Activated naive CD8-positive, alpha-beta T cell treated with anti-CD3 and anti-CD28 coated beads, Interleukin-2, amount 50 U/mL, for 24 hours (primary cell): ENCODE results near the gene POTEF.
"Not testable (repeated sequence)": the region's sequence is repeated elsewhere in the genome, so short reads cannot be mapped to it uniquely, and the experiment has no call there.

Source experiments
- ATAC-seq: fragments of 150-1000 bp; cut with Tn5 transposase; one replicate; pipeline ENCODE4 v1.10.0; 2021
- DNase-seq: peaks from one replicate; pipeline ENCODE4 v3.0.0; 2021
- H3K27ac Mint-ChIP-seq: one replicate; pipeline ENCODE4 v1.8.0; 2021; ENCODE audit warnings: mild to moderate bottlenecking, mixed read lengths
- H3K27me3 Mint-ChIP-seq: one replicate; pipeline ENCODE4 v1.8.0; 2021; ENCODE audit warnings: mixed read lengths
- H3K36me3 Mint-ChIP-seq: one replicate; pipeline ENCODE4 v1.8.0; 2021; ENCODE audit warnings: low read depth, mixed read lengths
- H3K4me1 Mint-ChIP-seq: one replicate; pipeline ENCODE4 v1.8.0; 2021; ENCODE audit warnings: mixed read lengths
- H3K4me3 Mint-ChIP-seq: one replicate; pipeline ENCODE4 v1.8.0; 2021; ENCODE audit warnings: mild to moderate bottlenecking, moderate library complexity, mixed read lengths
- H3K9me3 Mint-ChIP-seq: one replicate; pipeline ENCODE4 v1.8.0; 2021; ENCODE audit warnings: mixed read lengths

POTEF gene

DNA sequence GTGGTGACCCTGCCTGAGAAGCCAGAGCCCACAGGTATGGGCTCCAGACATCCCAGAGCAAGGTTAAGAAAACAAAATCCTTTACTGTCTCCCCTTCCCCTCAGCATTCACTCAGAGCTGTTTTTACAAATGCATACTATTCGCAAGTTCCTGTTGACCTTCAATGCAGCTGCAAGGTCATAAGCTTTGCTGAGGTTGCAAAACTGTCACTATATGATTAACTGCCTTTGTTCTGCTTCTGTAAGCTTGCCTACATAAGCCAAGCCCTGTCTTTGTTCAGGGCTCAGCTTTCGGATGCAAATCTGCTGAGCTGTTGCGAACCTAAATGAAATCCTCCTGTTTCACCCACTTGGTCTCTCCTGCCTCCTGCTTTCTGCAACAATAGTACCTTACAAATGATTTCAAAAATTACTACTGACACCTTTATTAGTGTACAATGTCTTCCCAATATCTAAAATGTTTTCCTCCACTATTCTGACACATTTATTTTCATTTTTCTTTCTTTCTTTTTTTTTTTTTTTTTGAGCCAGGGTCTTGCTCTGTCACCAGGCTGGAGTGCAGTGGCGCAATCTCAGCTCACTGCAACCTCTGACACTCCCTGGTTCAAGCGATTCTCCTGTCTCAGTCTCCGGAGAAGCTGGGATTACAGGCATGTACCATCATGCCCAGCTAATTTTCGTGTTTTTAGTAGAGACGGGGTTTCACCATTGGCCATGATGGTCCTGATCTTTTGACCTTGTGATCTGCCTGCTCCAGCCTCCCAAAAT lies 26.2 kb downstream of the POTEF start:
- not testable (repeated sequence) for H3K36me3 Mint-ChIP-seq, H3K9me3 Mint-ChIP-seq, H3K4me3 Mint-ChIP-seq, H3K27me3 Mint-ChIP-seq, H3K27ac Mint-ChIP-seq, H3K4me1 Mint-ChIP-seq, ATAC-seq, DNase-seq

DNA sequence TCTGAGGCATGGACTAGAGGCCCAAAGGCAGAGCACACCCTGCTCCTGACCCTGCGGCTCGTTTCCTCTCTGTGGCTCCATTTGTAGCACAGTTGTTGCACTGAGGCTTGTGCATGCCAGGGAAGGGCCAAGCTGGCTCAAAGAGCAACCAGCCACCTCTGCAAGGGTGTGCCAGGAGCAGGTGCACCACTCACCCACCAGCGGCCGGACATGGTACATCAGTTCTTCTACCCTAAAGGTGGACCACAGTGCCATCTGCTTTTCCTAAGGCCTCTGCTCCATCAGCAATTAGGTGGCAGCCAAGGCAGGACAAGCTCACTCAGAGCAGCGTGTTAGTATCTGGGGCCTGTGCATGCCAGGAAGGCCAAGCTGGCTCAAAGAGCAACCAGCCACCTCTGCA lies 66.4 kb downstream of the POTEF start:
- ATAC-seq, H3K9me3 Mint-ChIP-seq, H3K4me1 Mint-ChIP-seq, H3K27me3 Mint-ChIP-seq, DNase-seq, H3K27ac Mint-ChIP-seq, H3K36me3 Mint-ChIP-seq, H3K4me3 Mint-ChIP-seq: not testable (repeated sequence)

DNA sequence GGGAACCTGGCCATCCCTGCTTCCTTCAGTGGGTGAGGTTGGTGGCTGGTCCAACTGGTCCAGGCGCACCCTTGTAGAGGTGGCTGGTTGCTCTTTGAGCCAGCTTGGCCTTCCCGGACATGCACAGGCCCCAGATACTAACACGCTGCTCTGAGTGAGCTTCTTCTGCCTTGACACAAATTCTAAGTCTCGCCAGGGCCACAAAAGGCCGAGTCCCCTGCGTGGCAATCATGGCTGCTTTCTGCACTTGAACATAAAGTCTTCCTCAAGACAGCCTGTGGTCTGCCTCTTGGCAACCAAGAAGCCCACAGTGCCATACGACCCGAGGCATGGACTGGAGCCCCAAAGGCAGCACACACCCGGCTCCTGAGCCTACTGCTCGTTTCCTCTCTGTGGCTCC lies 69.0 kb downstream of the POTEF start:
- H3K9me3 Mint-ChIP-seq, H3K4me1 Mint-ChIP-seq, H3K27ac Mint-ChIP-seq: not testable (repeated sequence)

DNA sequence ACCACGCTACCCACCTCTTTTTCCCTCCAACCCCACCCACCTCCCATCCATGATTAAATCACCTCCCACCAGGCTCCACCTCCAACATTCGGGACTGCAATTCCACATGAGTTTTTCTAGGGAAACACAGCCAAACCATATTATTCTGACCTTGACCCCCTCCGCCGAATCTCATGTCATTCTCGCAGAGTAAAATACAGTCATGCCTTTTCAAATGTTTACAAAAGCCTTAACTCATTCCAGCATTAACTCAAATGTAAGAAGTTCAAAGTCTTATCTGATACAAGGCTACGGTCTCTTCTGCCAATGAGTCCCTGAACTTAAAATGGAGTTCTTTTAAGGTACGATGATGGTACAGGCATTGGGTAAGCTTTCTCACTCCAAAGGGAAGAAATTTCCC lies 72.7 kb downstream of the POTEF start:
- not testable (repeated sequence) for H3K27ac Mint-ChIP-seq, H3K27me3 Mint-ChIP-seq, ATAC-seq, H3K9me3 Mint-ChIP-seq, DNase-seq, H3K4me1 Mint-ChIP-seq, H3K36me3 Mint-ChIP-seq, H3K4me3 Mint-ChIP-seq

More for the DNA sequence above, 69.0 kb downstream of the POTEF start:
- not testable (repeated sequence) for H3K4me3 Mint-ChIP-seq, ATAC-seq, DNase-seq, H3K36me3 Mint-ChIP-seq, H3K27me3 Mint-ChIP-seq

DNA sequence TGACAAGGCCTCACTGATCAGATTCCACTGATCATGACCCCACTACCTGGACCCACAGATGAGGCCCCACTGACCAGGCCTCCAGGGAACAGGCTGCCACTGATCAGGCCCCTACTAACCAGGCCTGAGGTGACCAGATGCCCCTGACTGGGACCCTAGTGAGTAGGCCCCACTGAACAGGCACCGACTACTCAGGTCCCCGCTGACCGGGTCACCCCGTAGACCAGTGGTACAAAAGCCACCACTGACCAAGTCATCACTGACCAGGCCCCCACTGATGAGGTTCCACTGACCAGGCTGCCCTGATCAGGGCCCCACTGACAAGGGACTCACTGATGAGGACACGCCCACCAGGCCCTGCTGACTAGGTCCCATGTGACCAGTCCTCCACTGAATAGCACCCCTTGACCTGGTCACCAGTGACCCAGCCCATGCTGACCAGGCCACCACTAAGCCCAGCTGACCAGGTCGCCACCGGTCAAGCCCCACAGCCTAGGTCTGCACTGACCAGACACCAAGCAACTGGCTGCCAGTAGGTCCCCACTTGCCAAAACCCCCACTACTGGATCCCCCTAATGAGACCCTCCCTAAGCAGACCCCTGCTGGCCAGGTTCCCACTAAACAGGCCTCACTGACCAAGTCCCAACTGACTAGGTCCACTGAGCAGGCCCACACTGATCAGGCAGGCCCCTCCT lies 75.7 kb downstream of the POTEF start:
- not testable (repeated sequence) for DNase-seq, H3K9me3 Mint-ChIP-seq, H3K36me3 Mint-ChIP-seq, H3K4me1 Mint-ChIP-seq, ATAC-seq, H3K4me3 Mint-ChIP-seq, H3K27ac Mint-ChIP-seq, H3K27me3 Mint-ChIP-seq

DNA sequence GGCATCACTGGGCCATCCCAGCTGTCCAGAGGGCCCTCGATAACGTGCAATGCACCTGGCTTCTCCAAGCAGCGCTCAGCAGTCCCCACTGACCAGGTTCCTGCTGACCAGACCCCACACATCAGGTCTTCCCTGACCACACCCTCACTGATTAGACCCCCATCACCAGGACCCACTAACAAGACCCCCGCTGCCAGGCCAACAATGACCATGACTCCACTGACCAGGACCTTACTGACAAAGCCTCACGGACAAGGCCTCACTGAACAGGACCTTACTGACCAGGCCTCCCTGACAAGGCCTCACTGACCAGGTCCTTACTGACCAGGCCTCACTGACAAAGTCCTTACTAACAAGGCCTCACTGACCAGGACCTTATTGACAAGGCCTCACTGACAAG lies 76.6 kb downstream of the POTEF start:
- H3K9me3 Mint-ChIP-seq, H3K27me3 Mint-ChIP-seq, H3K36me3 Mint-ChIP-seq, ATAC-seq, H3K4me3 Mint-ChIP-seq, H3K4me1 Mint-ChIP-seq, DNase-seq, H3K27ac Mint-ChIP-seq: not testable (repeated sequence)

DNA sequence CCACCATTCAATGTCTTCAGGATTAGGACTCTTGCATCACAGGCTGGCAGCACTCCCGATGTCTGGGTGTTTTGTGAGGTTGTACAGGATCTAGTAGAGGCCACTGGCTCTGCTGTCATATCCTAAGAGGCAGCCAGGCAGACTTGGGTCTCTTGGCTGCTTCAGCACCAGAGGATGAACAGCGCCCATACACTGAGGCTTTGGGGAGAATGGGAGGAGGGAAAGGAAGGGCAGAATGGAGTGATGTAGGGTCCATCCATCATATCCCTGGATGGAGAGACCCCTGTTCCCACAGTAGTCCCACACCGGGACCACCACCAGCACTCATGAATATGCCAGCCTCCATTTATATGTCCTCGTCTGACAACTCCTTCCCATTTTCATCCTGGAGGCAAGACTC lies 80.6 kb downstream of the POTEF start:
- not testable (repeated sequence) for H3K36me3 Mint-ChIP-seq, ATAC-seq, DNase-seq, H3K9me3 Mint-ChIP-seq, H3K27ac Mint-ChIP-seq, H3K27me3 Mint-ChIP-seq, H3K4me1 Mint-ChIP-seq, H3K4me3 Mint-ChIP-seq

DNA sequence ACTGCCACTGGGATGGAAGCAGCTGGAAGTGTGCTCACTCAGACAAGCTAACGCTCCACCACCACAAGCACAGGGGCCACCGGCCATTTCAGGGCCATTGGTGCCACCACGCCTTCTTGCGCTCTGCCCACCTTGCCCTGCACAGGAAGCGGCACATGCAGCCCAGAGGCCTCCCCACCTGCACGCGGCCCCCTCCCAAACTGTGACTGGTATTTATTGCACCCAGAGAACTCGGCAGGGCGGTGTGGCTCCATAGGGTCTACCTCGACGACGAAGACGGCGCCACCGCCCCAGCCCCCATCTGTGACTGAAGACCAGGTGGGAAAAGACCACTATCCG lies 90.8 kb downstream of the POTEF start:
- not testable (repeated sequence) for H3K4me1 Mint-ChIP-seq, H3K4me3 Mint-ChIP-seq, H3K36me3 Mint-ChIP-seq, H3K9me3 Mint-ChIP-seq, ATAC-seq, H3K27me3 Mint-ChIP-seq, DNase-seq, H3K27ac Mint-ChIP-seq

DNA sequence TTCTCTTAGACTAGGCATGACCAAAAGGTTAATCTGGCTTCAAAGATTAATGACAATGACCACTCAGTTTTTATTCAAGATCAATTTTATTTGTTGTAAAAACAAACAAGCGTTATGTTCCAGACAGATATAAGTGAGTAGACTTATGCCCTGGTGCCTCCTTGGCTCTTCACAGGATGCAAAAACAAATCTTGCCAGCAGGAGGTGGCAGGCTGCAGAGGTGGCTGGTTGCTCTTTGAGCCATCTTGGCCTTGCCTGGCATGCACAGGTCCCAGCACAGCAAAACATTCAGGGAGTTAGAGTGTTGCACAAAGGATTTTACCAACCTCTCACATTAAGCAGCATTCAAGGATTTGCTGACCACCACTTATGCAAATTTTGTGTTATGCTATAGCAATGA lies 103.1 kb downstream of the POTEF start:
- DNase-seq, result peak; percentile 2

More for the DNA sequence above, 103.1 kb downstream of the POTEF start:
- H3K4me1 Mint-ChIP-seq, H3K27ac Mint-ChIP-seq, H3K36me3 Mint-ChIP-seq, H3K4me3 Mint-ChIP-seq, H3K9me3 Mint-ChIP-seq, ATAC-seq: not testable (repeated sequence)
- H3K27me3 Mint-ChIP-seq, result peaks cover 20% of the 10 kb centered on the region
